Colonic mucosa (tissue), 4 donors: ENCODE measurements around the gene KDM1A. TPM values are rescaled to one million over a fixed set of nuclear protein-coding genes. Genes with fewer than 3 reads are reported as not detected.

Source experiments
- DNase-seq: peaks from one replicate; pipeline ENCODE4 v3.0.0-alpha.2; 2020
- H3K27ac ChIP-seq: fragments of 200-600 bp; one replicate; pipeline ENCODE4 v1.8.0; 2021
- H3K27me3 ChIP-seq: fragments of 200-600 bp; one replicate; pipeline ENCODE4 v1.8.0; 2021
- H3K36me3 ChIP-seq: fragments of 200-600 bp; one replicate; pipeline ENCODE4 v1.8.0; 2021
- H3K4me1 ChIP-seq: fragments of 200-600 bp; one replicate; pipeline ENCODE4 v1.8.0; 2021; ENCODE audit warnings: mild to moderate bottlenecking
- H3K4me3 ChIP-seq: fragments of 200-600 bp; one replicate; pipeline ENCODE4 v1.8.0; 2021
- H3K9ac ChIP-seq, 2 donors: one replicate each; pipeline ENCODE4 v1.7.0; 2013; ENCODE audit warnings: control low read depth in 2 of 2, low read depth in 2 of 2, low read length in 2 of 2
- H3K9me3 ChIP-seq: fragments of 200-600 bp; one replicate; pipeline ENCODE4 v1.8.0; 2021
- intact Hi-C: fragments of 100-400 bp; cut with DNase I; formaldehyde crosslinking; loops from one replicate; pipeline ENCODE4 v1.14.1; 2022
- total RNA-seq, 2 donors: library from RNA; stranded (reverse); fragmentation: NEBNext Ultra II Directional in 1 of 2; extraction: Animal tissue kit (Norgen Biotek cat#: 25700) in 1 of 2; gene quantifications; one replicate each; pipeline ENCODE4 v1.2.1, GENCODE V29; 2021
- TF ChIP-seq, protein P1 (sequence below): fragments of 200-600 bp; IDR thresholded peaks from one replicate; pipeline ENCODE4 v1.8.0; 2022; ENCODE audit warnings: antibody characterized with exemption, mild to moderate bottlenecking
- donor health status: healthy.
- donor health status: DM: no; HTN: no; CAD: no.
- donor health status: DM: no; HTN: no; CAD: no.

KDM1A gene
- total RNA-seq, 2 donors from 2014 or later: 59.2 to 72.6 TPM

- no peaks in the 10 kb centered on the region for H3K9me3 ChIP-seq
- no peaks in the 10 kb centered on the region for H3K27me3 ChIP-seq
- no peak overlapping the region for H3K9ac ChIP-seq
- TF ChIP-seq, protein P1, sequence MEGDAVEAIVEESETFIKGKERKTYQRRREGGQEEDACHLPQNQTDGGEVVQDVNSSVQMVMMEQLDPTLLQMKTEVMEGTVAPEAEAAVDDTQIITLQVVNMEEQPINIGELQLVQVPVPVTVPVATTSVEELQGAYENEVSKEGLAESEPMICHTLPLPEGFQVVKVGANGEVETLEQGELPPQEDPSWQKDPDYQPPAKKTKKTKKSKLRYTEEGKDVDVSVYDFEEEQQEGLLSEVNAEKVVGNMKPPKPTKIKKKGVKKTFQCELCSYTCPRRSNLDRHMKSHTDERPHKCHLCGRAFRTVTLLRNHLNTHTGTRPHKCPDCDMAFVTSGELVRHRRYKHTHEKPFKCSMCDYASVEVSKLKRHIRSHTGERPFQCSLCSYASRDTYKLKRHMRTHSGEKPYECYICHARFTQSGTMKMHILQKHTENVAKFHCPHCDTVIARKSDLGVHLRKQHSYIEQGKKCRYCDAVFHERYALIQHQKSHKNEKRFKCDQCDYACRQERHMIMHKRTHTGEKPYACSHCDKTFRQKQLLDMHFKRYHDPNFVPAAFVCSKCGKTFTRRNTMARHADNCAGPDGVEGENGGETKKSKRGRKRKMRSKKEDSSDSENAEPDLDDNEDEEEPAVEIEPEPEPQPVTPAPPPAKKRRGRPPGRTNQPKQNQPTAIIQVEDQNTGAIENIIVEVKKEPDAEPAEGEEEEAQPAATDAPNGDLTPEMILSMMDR: no peak
- no peak overlapping the region for H3K4me3 ChIP-seq
- H3K27ac ChIP-seq: no peak overlapping the region
- DNase-seq: no peak
- no peaks in the 10 kb centered on the region for H3K4me1 ChIP-seq
- H3K36me3 ChIP-seq: peaks cover 6% of the 10 kb centered on the region
- intact Hi-C loops: no loop called here
Observed at GRCh38 chr1:23069149-23069548, 49.9 kb downstream of the KDM1A start.

GRCh38 chr1:23069675-23070074 is 50.4 kb downstream of the KDM1A start:
- H3K27me3 ChIP-seq: no peaks in the 10 kb centered on the region
- no peak for DNase-seq
- no peak overlapping the region for H3K27ac ChIP-seq
- TF ChIP-seq, protein P1: no peak
- intact Hi-C loops: no loop called here
- H3K9ac ChIP-seq: no peak overlapping the region
- no peak overlapping the region for H3K4me3 ChIP-seq
- H3K4me1 ChIP-seq: no peaks in the 10 kb centered on the region
- peaks cover 6% of the 10 kb centered on the region for H3K36me3 ChIP-seq
- H3K9me3 ChIP-seq: no peaks in the 10 kb centered on the region

DNA sequence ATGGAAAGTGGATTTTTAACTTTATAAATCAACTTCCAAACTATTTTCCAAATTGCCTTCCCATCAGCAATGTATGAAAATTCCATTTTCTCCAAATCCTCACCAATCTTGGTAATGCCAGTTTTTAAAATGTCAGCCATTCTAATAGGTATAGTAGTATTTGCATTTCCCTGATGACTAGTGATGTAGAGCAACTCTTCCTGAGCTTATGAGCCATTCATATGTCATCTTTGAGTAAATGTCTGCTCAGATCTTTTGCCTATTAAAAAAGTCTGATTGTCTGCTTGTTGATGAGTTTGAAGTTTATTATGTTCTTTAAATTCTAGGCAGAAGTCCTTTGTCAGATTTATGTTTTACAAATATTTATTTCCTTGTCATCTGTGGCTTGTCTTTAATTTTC is 54.7 kb downstream of the KDM1A start:
- Histone ChIP-seq H3K4me1 (no peaks in the 10 kb centered on the region), H3K9ac (no peak overlapping the region), H3K4me3 (no peak overlapping the region), H3K36me3 (peaks cover 10% of the 10 kb centered on the region), H3K27ac (no peak overlapping the region), H3K9me3 (no peaks in the 10 kb centered on the region), H3K27me3 (no peaks in the 10 kb centered on the region)
- no peak for DNase-seq
- TF ChIP-seq, protein P1: no peak
- intact Hi-C loops: no loop called here

DNA sequence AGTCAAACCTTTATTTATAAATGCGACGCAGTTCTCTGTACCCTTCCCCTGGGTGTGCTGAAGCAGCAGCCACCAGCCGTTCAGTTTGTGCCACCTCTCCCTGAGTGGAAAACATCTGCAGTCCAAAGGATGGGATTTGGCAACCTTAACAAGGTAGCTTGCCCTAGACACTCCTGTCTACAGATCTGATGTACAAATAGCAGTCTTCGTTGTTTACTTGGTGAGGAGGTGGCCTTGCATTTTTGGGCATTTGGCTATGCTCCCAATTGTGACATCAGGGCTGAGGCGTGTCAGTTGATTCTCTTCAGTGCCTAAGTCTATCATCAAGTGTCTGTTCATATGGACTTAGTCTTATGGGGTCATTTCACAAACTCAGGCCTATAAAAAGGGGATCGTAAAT is 59.8 kb downstream of the KDM1A start:
- H3K4me1 ChIP-seq: no peaks in the 10 kb centered on the region
- TF ChIP-seq, protein P1: no peak
- H3K27me3 ChIP-seq: no peaks in the 10 kb centered on the region
- no peak overlapping the region for H3K4me3 ChIP-seq
- peaks cover 12% of the 10 kb centered on the region for H3K36me3 ChIP-seq
- intact Hi-C loops: no loop called here
- no peak overlapping the region for H3K27ac ChIP-seq
- DNase-seq: no peak
- H3K9me3 ChIP-seq: no peaks in the 10 kb centered on the region
- no peak overlapping the region for H3K9ac ChIP-seq

DNA sequence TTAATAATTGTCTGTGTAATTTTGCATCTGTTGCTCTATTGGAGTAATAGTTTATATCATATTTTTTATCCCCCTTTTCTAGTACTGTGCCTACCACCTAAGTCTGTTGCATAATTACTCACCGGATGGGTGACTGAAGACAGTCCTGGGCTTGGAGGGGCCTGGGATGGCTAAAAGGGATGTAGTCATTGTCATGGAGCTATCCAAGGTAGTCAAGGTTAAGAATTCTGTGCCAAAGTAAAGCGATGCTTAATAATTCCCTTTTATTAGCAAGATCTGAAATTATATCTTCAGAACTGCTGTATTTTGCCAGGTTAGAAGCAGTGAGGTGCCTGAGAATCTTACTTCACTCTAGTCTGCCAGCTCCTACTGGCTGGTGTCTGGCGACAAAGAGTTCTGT is 61.6 kb downstream of the KDM1A start:
- Histone ChIP-seq H3K4me1 (no peaks in the 10 kb centered on the region), H3K9ac (no peak overlapping the region), H3K4me3 (no peak overlapping the region), H3K27ac (no peak overlapping the region), H3K36me3 (peaks cover 22% of the 10 kb centered on the region), H3K9me3 (no peaks in the 10 kb centered on the region), H3K27me3 (no peaks in the 10 kb centered on the region)
- TF ChIP-seq, protein P1: no peak
- no peak for DNase-seq
- intact Hi-C loops: no loop called here

- Histone ChIP-seq H3K9ac (no peak overlapping the region), H3K27ac (no peak overlapping the region), H3K4me3 (no peak overlapping the region), H3K36me3 (peaks cover 22% of the 10 kb centered on the region), H3K27me3 (no peaks in the 10 kb centered on the region), H3K4me1 (no peaks in the 10 kb centered on the region), H3K9me3 (no peaks in the 10 kb centered on the region)
- intact Hi-C loops: no loop called here
- no peak for DNase-seq
- TF ChIP-seq, protein P1: no peak
Observed at GRCh38 chr1:23081376-23081775, 62.1 kb downstream of the KDM1A start.
